SK-N-SH (cell line): ENCODE data around the gene EFHC1. TPM values are rescaled to one million over a fixed set of nuclear protein-coding genes. Genes with fewer than 3 reads are reported as not detected.

Source experiments
- CTCF ChIA-PET: fragments of 300-600, 350-600 bp; formaldehyde crosslinking; extraction: SDS; loops from one replicate; lab custom pipeline; 2021; lab: Yijun Ruan, JAX
- POLR2A ChIA-PET: fragments of 350-600 bp; sonication (Branson Sonifier 250); formaldehyde crosslinking; extraction: SDS; loops from one replicate; lab custom pipeline; 2020; ENCODE audit warnings: antibody characterized with exemption, inconsistent platforms; lab: Yijun Ruan, JAX
- DNase-seq: peaks from one replicate; pipeline ENCODE4 v3.0.0; 2012
- H2AFZ ChIP-seq: fragments of 200-600 bp; sonication (generic); 2 replicates; pipeline ENCODE4 v1.8.1; 2016; ENCODE audit warnings: antibody characterized with exemption, mild to moderate bottlenecking, low read depth
- H3F3A ChIP-seq: fragments of 200-600 bp; sonication (generic); replicated peaks from 2 replicates; pipeline ENCODE3; 2016; ENCODE audit warnings: antibody characterized with exemption, mild to moderate bottlenecking; ENCODE audit not compliant: insufficient read depth
- H3K27ac ChIP-seq, 2 experiments: fragments of 200-500 bp in 1 of 2; fragments of 200-600 bp in 1 of 2; sonication (Bioruptor generic) in 1 of 2; sonication (generic), shearing (Covaris generic) in 1 of 2; 2 replicates each; pipeline versions ENCODE4 v1.5.1 to v1.6.1; 2014 to 2016; ENCODE audit warnings: low read depth in 2 of 2, inconsistent platforms in 1 of 2, low read length in 1 of 2, mild to moderate bottlenecking in 1 of 2, mixed read lengths in 1 of 2
- H3K27me3 ChIP-seq: fragments of 200-600 bp; sonication (generic), shearing (Covaris generic); 2 replicates; pipeline ENCODE4 v1.6.1; 2016; ENCODE audit warnings: mixed run types; ENCODE audit not compliant: insufficient read depth
- H3K36me3 ChIP-seq, 2 experiments: fragments of 200-500 bp in 1 of 2; fragments of 200-600 bp in 1 of 2; sonication (Bioruptor generic) in 1 of 2; sonication (generic) in 1 of 2; replicated peaks in 1 of 2; 2 replicates each; pipeline versions ENCODE3 to v1.5.1; 2014 to 2016; ENCODE audit warnings: low read length in 1 of 2, mild to moderate bottlenecking in 1 of 2; ENCODE audit not compliant: insufficient read depth in 2 of 2, control insufficient read depth in 1 of 2
- H3K4me1 ChIP-seq, 2 experiments: fragments of 200-500 bp in 1 of 2; fragments of 200-600 bp in 1 of 2; sonication (Bioruptor generic) in 1 of 2; sonication (generic), shearing (Covaris generic) in 1 of 2; 2 replicates each; pipeline versions ENCODE4 v1.5.1 to v1.6.1; 2014 to 2016; ENCODE audit warnings: low read depth in 1 of 2, low read length in 1 of 2, mixed run types in 1 of 2; ENCODE audit not compliant: insufficient read depth in 2 of 2, control insufficient read depth in 1 of 2
- H3K4me2 ChIP-seq: fragments of 200-600 bp; sonication (generic), shearing (Covaris generic); 2 replicates; pipeline ENCODE4 v1.6.1; 2017; ENCODE audit warnings: mixed run types
- H3K4me3 ChIP-seq, 2 experiments: fragments of 200-500 bp in 1 of 2; fragments of 200-600 bp in 1 of 2; sonication (Bioruptor generic) in 1 of 2; sonication (generic), shearing (Covaris generic) in 1 of 2; 2 replicates each; pipeline versions ENCODE4 v1.5.1 to v1.8.1; 2014 to 2016; ENCODE audit warnings: low read depth in 2 of 2, inconsistent platforms in 1 of 2, low read length in 1 of 2, mild to moderate bottlenecking in 1 of 2, mixed read lengths in 1 of 2, moderate library complexity in 1 of 2
- H3K79me2 ChIP-seq: fragments of 200-600 bp; sonication (generic); 2 replicates; pipeline ENCODE4 v1.8.1; 2017; ENCODE audit warnings: mild to moderate bottlenecking; ENCODE audit not compliant: insufficient read depth
- H3K9ac ChIP-seq: fragments of 200-600 bp; sonication (generic); 2 replicates; pipeline ENCODE4 v1.6.1; 2017; ENCODE audit warnings: mixed run types
- H3K9me2 ChIP-seq: fragments of 200-600 bp; sonication (generic); 2 replicates; pipeline ENCODE4 v1.6.1; 2017; ENCODE audit warnings: mixed run types
- H3K9me3 ChIP-seq: fragments of 200-600 bp; sonication (generic); 2 replicates; pipeline ENCODE4 v1.6.1; 2017; ENCODE audit warnings: mixed run types, mild to moderate bottlenecking, moderate library complexity
- H4K20me1 ChIP-seq: fragments of 200-600 bp; sonication (generic); 2 replicates; pipeline ENCODE4 v1.6.1; 2017; ENCODE audit warnings: mild to moderate bottlenecking, mixed run types; ENCODE audit not compliant: insufficient read depth
- EZH2phosphoT487 ChIP-seq: fragments of 200-600 bp; sonication (generic); IDR thresholded peaks from 2 replicates; pipeline ENCODE4 v1.6.1; 2017; ENCODE audit warnings: low read depth, mixed run types, mild to moderate bottlenecking, antibody characterized with exemption, moderate library complexity, borderline replicate concordance
- FOSL2 ChIP-seq: IDR thresholded peaks from 2 replicates; pipeline ENCODE4 v1.4.0; 2012; ENCODE audit warnings: low read depth, mild to moderate bottlenecking, moderate library complexity, borderline replicate concordance
- FOXJ3 ChIP-seq: sonication (generic); formaldehyde crosslinking; IDR thresholded peaks from 2 replicates; pipeline ENCODE4 v1.5.1; 2020; ENCODE audit warnings: mild to moderate bottlenecking, missing genetic modification reagents
- FOXM1 ChIP-seq: IDR thresholded peaks from 2 replicates; pipeline ENCODE4 v1.4.0; 2012; ENCODE audit warnings: low read depth, mild to moderate bottlenecking
- GATA2 ChIP-seq: sonication (generic); formaldehyde crosslinking; IDR thresholded peaks from 2 replicates; pipeline ENCODE4 v1.5.0; 2020; ENCODE audit warnings: mild to moderate bottlenecking, missing genetic modification reagents
- JUND ChIP-seq: IDR thresholded peaks from 2 replicates; pipeline ENCODE4 v1.4.0; 2012
- MEF2A ChIP-seq: IDR thresholded peaks from 2 replicates; pipeline ENCODE4 v1.4.0; 2012; ENCODE audit warnings: low read depth, borderline replicate concordance
- MXI1 ChIP-seq: IDR thresholded peaks from 2 replicates; pipeline ENCODE4 v1.6.1; 2012; ENCODE audit warnings: mild to moderate bottlenecking, low read depth, low read length, improper control_type of control experiment
- NFIC ChIP-seq: IDR thresholded peaks from 2 replicates; pipeline ENCODE4 v1.4.0; 2012; ENCODE audit warnings: borderline replicate concordance
- RAD21 ChIP-seq: IDR thresholded peaks from 2 replicates; pipeline ENCODE4 v1.6.1; 2012; ENCODE audit warnings: mild to moderate bottlenecking, low read length
- RFX5 ChIP-seq: IDR thresholded peaks from 2 replicates; pipeline ENCODE4 v1.6.1; 2012; ENCODE audit warnings: mild to moderate bottlenecking, improper control_type of control experiment, low read length
- RXRA ChIP-seq: IDR thresholded peaks from 2 replicates; pipeline ENCODE4 v1.4.0; 2012; ENCODE audit warnings: low read depth, mild to moderate bottlenecking, borderline replicate concordance
- SIN3A ChIP-seq: IDR thresholded peaks from 2 replicates; pipeline ENCODE4 v1.6.1; 2012; ENCODE audit warnings: low read depth, mild to moderate bottlenecking, low read length, moderate library complexity, borderline replicate concordance
- SMC3 ChIP-seq: IDR thresholded peaks from 2 replicates; pipeline ENCODE4 v1.6.1; 2012; ENCODE audit warnings: low read depth, low read length, improper control_type of control experiment
- TAF1 ChIP-seq: IDR thresholded peaks from 2 replicates; pipeline ENCODE4 v1.6.1; 2012; ENCODE audit warnings: low read depth, mild to moderate bottlenecking, low read length, moderate library complexity, borderline replicate concordance
- TEAD4 ChIP-seq: IDR thresholded peaks from 2 replicates; pipeline ENCODE4 v1.4.0; 2012; ENCODE audit warnings: mild to moderate bottlenecking, borderline replicate concordance; ENCODE audit not compliant: insufficient read depth
- WGBS: methylation state at CpG from one replicate; pipeline ENCODE4 v1.1.6; 2017; ENCODE audit warnings: low lambda C conversion rate; 5-methylcytosine and 5-hydroxymethylcytosine counted together
- polyA plus RNA-seq, 3 experiments: library from polyadenylated mRNA; depleted of rRNA; stranded (reverse); fragments of >200 nt; gene quantifications; 2 replicates each; pipeline ENCODE4 v1.2.3, GENCODE V29; 2012
- TF ChIP-seq, protein P1 (sequence below): IDR thresholded peaks from 2 replicates; pipeline ENCODE4 v1.4.0; 2012; ENCODE audit warnings: low read depth, borderline replicate concordance
- TF ChIP-seq, protein P2 (sequence below): fragments of 200-600 bp; sonication (generic); IDR thresholded peaks from 2 replicates; pipeline ENCODE4 v1.6.1; 2017; ENCODE audit warnings: antibody characterized with exemption, mild to moderate bottlenecking, moderate library complexity
- TF ChIP-seq, protein P3 (sequence below): fragments of 150-350 bp; IDR thresholded peaks from 2 replicates; pipeline ENCODE4 v1.6.1; 2017; ENCODE audit warnings: antibody characterized with exemption, low read length, low read depth, borderline replicate concordance
- TF ChIP-seq, protein P4 (sequence below): IDR thresholded peaks from 2 replicates; pipeline ENCODE4 v1.4.0; 2012; ENCODE audit warnings: low read depth, borderline replicate concordance
- TF ChIP-seq, protein P5 (sequence below): IDR thresholded peaks from 2 replicates; pipeline ENCODE4 v1.4.0; 2012; ENCODE audit warnings: low read depth
- TF ChIP-seq, protein P6 (sequence below): fragments of 150-350 bp; IDR thresholded peaks from 2 replicates; pipeline ENCODE4 v1.6.1; 2016; ENCODE audit warnings: mild to moderate bottlenecking, low read depth, low read length

EFHC1 gene
- polyA plus RNA-seq, 1 of the 3 experiments (the other 2 are of a cell fraction), result 39.4 TPM

DNA sequence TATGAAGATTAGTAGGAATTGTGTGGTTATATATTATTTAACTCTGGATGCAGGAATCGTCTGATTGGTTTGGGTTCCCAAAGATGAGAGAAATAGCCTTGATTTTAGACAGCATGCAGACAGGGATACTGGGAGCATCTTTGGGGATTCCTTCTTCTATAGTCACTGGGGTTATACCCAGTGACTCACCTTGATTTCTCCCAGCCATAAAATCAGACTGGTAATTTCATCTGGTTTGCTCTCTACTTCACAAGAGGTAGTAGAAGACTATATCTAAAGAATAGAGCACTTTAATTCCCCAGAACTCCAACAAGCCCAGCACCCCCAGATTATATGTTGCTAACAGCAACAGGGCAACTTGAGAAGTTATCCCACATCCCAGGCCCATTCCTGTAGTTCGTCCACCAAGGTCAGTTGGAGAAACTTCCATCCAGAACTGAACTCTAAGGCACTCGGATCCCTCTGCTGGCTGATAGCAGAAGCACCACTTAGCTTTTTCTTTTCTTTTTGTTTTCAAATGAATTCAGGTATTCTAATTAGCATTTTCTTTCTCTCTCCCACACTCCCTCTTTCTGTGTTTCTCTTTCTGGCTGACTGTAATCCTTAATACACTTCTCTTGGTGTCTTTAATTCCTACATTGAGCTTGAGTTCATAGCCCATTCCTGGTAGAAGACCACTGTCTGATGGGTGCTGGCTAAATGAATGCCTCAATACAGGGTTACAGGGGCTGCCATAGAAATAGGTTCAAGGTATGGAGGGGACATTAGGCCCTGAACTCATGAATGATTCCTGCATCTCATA is 20.4 kb upstream of the EFHC1 start (continued):
- TF ChIP-seq EZH2phosphoT487 (no peak), NFIC (no peak), RXRA (no peak), JUND (no peak), MEF2A (no peak), FOSL2 (0 out of 2 replicates have a peak, but pooled peaks have one; percentile 28)
- TF ChIP-seq, protein P1, sequence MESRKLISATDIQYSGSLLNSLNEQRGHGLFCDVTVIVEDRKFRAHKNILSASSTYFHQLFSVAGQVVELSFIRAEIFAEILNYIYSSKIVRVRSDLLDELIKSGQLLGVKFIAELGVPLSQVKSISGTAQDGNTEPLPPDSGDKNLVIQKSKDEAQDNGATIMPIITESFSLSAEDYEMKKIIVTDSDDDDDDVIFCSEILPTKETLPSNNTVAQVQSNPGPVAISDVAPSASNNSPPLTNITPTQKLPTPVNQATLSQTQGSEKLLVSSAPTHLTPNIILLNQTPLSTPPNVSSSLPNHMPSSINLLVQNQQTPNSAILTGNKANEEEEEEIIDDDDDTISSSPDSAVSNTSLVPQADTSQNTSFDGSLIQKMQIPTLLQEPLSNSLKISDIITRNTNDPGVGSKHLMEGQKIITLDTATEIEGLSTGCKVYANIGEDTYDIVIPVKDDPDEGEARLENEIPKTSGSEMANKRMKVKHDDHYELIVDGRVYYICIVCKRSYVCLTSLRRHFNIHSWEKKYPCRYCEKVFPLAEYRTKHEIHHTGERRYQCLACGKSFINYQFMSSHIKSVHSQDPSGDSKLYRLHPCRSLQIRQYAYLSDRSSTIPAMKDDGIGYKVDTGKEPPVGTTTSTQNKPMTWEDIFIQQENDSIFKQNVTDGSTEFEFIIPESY, result no peak
- TF ChIP-seq, protein P2, sequence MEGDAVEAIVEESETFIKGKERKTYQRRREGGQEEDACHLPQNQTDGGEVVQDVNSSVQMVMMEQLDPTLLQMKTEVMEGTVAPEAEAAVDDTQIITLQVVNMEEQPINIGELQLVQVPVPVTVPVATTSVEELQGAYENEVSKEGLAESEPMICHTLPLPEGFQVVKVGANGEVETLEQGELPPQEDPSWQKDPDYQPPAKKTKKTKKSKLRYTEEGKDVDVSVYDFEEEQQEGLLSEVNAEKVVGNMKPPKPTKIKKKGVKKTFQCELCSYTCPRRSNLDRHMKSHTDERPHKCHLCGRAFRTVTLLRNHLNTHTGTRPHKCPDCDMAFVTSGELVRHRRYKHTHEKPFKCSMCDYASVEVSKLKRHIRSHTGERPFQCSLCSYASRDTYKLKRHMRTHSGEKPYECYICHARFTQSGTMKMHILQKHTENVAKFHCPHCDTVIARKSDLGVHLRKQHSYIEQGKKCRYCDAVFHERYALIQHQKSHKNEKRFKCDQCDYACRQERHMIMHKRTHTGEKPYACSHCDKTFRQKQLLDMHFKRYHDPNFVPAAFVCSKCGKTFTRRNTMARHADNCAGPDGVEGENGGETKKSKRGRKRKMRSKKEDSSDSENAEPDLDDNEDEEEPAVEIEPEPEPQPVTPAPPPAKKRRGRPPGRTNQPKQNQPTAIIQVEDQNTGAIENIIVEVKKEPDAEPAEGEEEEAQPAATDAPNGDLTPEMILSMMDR, result peak; percentile 89
- TF ChIP-seq, protein P3, sequence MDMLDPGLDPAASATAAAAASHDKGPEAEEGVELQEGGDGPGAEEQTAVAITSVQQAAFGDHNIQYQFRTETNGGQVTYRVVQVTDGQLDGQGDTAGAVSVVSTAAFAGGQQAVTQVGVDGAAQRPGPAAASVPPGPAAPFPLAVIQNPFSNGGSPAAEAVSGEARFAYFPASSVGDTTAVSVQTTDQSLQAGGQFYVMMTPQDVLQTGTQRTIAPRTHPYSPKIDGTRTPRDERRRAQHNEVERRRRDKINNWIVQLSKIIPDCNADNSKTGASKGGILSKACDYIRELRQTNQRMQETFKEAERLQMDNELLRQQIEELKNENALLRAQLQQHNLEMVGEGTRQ, result no peak

DNA sequence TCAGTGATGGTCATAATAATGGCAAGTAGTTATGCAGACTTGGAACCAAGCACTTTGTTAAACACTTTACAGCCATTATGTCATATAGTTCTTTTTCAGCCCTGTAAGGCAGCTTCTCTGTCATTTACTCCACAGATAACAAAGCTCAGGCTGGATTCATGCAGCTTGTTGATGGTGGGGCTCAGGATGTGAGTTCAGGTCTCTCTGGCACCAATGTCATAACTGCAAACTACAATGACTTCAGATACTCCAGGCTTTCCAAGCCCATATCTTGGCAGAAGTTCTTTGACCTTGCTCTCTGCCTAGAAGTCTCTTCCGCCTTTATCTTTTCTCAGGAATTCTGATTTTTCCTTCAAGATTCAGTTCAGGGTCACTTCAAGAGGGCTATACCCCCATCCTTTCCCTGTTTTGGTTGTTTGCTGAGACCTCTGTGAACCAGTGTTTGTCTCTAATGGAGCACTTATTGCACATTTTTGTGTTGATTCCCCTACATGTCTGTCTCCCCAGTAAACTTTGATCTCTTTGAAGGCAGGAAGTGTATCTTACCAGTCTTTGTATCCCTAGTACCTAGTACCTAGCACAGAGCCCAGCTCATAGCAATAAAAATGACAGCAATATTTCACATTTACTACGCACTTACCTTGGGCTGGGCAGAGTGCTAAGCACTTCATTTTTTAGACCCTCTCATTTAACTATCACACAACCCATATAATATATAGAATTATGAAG is 19.7 kb upstream of the EFHC1 start:
- Histone ChIP-seq H3K4me2 (no peak overlapping the region), H3K9me3 (no peaks in the 10 kb centered on the region), H3K9me2 (no peaks in the 10 kb centered on the region), H3F3A (peaks cover 7% of the 10 kb centered on the region), H4K20me1 (no peaks in the 10 kb centered on the region), H2AFZ (no peak overlapping the region), H3K9ac (no peak overlapping the region), H3K27me3 (no peaks in the 10 kb centered on the region), H3K27ac (no peak overlapping the region), H3K4me1 (peaks cover 6 to 16% of the 10 kb centered on the region in 2 experiments; a peak in 2 of 4 replicates), H3K4me3 (no peak overlapping the region), H3K79me2 (no peaks in the 10 kb centered on the region), H3K36me3 (peaks cover 0 to 3% of the 10 kb centered on the region in 2 experiments)
- ChIA-PET POLR2A (no interaction called here), CTCF (interaction anchor here (0.6 to 10.0 kb wide), 41 partner anchors 8 to 1625 kb away, joined by 3 to 119 read pairs (median 4); partner anchors contain the start of genes MCM3 and PAQR8)
- DNase-seq, result no peak
- WGBS, result 78% methylated on average over 2 of the region's 2 CpGs
- TF ChIP-seq TAF1, result no peak
- TF ChIP-seq, protein P4, sequence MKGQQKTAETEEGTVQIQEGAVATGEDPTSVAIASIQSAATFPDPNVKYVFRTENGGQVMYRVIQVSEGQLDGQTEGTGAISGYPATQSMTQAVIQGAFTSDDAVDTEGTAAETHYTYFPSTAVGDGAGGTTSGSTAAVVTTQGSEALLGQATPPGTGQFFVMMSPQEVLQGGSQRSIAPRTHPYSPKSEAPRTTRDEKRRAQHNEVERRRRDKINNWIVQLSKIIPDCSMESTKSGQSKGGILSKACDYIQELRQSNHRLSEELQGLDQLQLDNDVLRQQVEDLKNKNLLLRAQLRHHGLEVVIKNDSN, result no peak
- TF ChIP-seq, protein P5, sequence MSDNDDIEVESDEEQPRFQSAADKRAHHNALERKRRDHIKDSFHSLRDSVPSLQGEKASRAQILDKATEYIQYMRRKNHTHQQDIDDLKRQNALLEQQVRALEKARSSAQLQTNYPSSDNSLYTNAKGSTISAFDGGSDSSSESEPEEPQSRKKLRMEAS, result no peak
- TF ChIP-seq RFX5, result no peak
- no peak for TF ChIP-seq GATA2 (CRISPR knock-in tag)
- no peak for TF ChIP-seq FOXJ3 (CRISPR knock-in tag)
- no peak for TF ChIP-seq RAD21
- TF ChIP-seq MEF2A, result no peak
- no peak for TF ChIP-seq TEAD4
- TF ChIP-seq FOXM1, result no peak
- no peak for TF ChIP-seq EZH2phosphoT487
- TF ChIP-seq SIN3A, result no peak
- no peak for TF ChIP-seq MXI1
- no peak for TF ChIP-seq SMC3
- TF ChIP-seq, protein P6, sequence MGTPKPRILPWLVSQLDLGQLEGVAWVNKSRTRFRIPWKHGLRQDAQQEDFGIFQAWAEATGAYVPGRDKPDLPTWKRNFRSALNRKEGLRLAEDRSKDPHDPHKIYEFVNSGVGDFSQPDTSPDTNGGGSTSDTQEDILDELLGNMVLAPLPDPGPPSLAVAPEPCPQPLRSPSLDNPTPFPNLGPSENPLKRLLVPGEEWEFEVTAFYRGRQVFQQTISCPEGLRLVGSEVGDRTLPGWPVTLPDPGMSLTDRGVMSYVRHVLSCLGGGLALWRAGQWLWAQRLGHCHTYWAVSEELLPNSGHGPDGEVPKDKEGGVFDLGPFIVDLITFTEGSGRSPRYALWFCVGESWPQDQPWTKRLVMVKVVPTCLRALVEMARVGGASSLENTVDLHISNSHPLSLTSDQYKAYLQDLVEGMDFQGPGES, result no peak
